Stomach (tissue), 4 donors: ENCODE results near the gene AVEN.

Experiments used
- POLR2A ChIP-seq, 4 donors: fragments of 450-650 bp; IDR thresholded peaks; one replicate each; pipeline ENCODE4 v1.6.1; 2016; ENCODE audit warnings: antibody characterized with exemption in 4 of 4, control low read depth in 2 of 4, mild to moderate bottlenecking in 1 of 4, moderate library complexity in 1 of 4
- POLR2AphosphoS5 ChIP-seq, 3 donors: sonication (generic); formaldehyde crosslinking; IDR thresholded peaks; one replicate each; pipeline ENCODE4 v1.6.1; 2016; ENCODE audit warnings: antibody characterized with exemption in 3 of 3
- TF ChIP-seq, protein P1 (sequence below), 7 experiments: fragments of 450-650 bp in 4 of 7; fragments of 200-600 bp in 3 of 7; sonication (generic) in 3 of 7; IDR thresholded peaks; one replicate each; pipeline ENCODE4 v1.5.1; 2016 to 2019; ENCODE audit warnings: antibody characterized with exemption in 7 of 7, control low read depth in 2 of 7, mild to moderate bottlenecking in 1 of 7

DNA sequence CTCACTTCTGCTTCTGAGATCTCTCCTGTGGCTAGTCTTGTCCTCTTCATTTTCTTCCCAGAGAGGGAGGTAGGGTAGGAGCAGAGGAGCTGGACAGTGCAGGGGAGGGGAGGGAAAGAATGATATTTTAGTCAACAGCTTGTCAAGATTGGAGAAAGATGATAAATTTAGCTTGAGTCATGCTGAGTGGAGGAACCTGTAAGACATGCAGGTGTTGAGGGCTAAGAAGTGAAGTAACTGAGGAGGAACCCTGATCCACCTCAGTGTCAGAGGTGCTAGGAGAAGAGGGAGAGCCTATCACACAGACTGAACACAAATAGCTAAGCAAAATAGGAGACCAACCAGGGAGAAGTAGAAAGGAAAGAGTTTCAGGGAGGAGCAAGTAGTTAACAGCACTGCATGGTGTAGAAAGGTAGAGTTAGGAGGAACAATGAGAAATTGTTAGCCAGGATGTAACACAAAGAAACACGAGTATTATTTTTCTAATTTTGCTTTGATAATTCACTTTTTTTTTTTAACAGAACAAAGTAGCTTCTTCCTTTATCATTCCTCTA lies 178.9 kb downstream of the AVEN start:
- TF ChIP-seq, protein P1, sequence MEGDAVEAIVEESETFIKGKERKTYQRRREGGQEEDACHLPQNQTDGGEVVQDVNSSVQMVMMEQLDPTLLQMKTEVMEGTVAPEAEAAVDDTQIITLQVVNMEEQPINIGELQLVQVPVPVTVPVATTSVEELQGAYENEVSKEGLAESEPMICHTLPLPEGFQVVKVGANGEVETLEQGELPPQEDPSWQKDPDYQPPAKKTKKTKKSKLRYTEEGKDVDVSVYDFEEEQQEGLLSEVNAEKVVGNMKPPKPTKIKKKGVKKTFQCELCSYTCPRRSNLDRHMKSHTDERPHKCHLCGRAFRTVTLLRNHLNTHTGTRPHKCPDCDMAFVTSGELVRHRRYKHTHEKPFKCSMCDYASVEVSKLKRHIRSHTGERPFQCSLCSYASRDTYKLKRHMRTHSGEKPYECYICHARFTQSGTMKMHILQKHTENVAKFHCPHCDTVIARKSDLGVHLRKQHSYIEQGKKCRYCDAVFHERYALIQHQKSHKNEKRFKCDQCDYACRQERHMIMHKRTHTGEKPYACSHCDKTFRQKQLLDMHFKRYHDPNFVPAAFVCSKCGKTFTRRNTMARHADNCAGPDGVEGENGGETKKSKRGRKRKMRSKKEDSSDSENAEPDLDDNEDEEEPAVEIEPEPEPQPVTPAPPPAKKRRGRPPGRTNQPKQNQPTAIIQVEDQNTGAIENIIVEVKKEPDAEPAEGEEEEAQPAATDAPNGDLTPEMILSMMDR (IDR thresholded peaks at IDR 0.05) = no peak
- TF ChIP-seq POLR2AphosphoS5 (IDR thresholded peaks at IDR 0.05) (no peak), POLR2A (IDR thresholded peaks at IDR 0.05) (no peak)
